IPS-18c (cell line): Measurements from ENCODE around the gene RHBDL1.

Source experiments
- H3K4me3 ChIP-seq: 2 replicates; pipeline ENCODE4 v1.7.0; 2013; ENCODE audit warnings: low read depth, mild to moderate bottlenecking, low read length, moderate library complexity; ENCODE audit not compliant: insufficient read depth
- H3K9me3 ChIP-seq: one replicate; pipeline ENCODE4 v1.6.1; 2013; ENCODE audit warnings: mild to moderate bottlenecking, low read length, moderate library complexity; ENCODE audit not compliant: control insufficient read depth, insufficient read depth

Gene RHBDL1

DNA sequence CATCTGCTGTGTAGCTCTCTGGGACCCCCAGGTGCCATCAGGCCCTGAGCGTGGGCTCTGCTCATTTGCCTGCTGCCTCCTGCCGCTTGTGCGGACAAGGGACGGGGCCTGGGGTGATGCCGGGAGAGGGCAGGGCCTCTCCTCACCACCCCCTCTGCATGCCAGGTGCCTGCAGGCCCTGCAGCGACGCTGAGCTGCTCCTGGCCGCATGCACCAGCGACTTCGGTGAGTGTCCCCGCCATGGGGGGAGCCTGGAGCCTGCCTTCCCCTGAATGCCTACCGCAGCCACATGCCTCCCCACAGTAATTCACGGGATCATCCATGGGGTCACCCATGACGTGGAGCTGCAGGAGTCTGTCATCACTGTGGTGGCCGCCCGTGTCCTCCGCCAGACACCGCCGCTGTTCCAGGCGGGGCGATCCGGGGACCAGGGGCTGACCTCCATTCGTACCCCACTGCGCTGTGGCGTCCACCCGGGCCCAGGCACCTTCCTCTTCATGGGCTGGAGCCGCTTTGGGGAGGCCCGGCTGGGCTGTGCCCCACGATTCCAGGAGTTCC is 41.4 kb downstream of the RHBDL1 start:
- H3K4me3 ChIP-seq: peak overlapping the region; percentile 56
- no peaks in the 10 kb centered on the region for H3K9me3 ChIP-seq

DNA sequence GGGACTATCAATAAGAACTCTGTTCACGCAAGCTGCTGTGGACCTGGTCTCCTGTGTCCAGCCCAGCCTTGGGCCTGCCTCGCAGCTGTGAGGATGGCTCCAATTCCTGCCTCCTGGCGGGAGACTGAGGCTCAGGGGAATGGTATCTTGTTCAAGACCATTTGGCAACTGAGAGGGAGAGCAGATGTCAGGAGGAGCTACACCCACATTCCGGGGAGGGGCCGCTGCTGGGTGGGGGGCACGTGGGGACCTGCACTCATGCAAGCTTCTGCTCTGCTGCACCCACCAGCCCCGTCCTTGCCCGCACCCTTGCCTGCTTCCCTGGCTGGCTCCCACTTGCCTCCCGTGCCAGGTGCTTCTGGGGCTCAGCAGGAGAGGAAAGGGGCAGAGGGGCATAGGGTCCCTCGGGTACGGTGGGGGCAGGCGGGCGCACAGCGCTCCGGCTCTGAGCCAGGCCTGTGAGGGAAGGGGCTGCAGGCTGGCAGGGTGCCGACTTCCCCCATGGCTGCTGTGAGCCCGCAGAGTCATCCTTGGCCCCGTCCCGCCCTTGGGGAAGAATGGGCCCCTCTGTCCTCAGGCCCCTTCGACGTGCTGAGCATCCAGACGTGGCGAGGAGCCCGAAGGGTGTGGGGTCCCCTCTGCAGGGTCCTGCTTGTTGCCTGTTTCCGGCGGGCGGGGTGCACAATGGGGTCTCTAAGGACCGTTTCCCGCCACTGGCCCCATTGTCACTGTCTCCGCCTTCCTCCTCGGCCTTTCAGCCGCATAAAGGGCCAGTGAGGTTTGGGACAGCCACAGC is 42.2 kb downstream of the RHBDL1 start:
- Histone ChIP-seq H3K4me3 (no peak overlapping the region), H3K9me3 (no peaks in the 10 kb centered on the region)

DNA sequence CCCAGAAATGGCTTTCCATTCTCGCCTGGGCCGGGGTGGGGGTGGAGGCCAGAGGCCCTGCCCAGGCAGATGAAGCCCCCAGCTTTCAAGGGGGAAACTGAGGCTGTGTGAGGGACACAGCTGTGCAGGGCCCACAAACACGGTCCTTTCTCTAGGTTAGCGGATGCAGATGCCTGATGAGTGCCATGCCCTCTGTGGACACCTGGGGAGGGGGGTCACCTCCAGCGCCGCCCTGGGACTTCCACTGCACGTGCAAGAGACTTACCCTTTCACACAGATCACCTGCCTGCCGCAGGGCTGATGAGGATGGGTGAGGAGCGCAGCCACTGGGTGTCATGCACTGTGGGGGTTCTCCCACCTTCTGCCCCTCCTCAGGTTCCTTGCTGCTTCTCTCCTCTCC is 42.9 kb downstream of the RHBDL1 start:
- no peaks in the 10 kb centered on the region for H3K9me3 ChIP-seq
- no peak overlapping the region for H3K4me3 ChIP-seq

DNA sequence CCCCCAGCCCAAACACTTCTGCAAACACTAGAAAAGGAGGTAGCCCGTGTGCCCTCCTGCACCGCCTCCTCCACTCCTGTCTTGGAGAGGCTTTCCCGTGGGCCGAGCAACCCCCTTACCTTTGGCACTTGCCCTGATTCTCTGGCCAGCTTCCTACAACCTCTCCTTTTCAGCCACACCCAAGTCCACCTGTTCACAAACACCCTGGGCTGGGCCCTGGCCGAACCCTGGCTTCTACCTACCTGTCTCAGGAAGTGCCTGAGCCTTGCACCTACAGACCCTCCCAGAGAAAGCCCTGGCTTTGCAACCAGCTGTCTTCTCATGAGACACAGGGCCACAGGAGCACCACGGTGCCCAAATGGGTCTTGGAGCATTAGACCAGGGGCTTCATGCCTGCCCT is 43.5 kb downstream of the RHBDL1 start:
- Histone ChIP-seq H3K4me3 (no peak overlapping the region; the same call in 1 of the 2 replicates), H3K9me3 (no peaks in the 10 kb centered on the region)

DNA sequence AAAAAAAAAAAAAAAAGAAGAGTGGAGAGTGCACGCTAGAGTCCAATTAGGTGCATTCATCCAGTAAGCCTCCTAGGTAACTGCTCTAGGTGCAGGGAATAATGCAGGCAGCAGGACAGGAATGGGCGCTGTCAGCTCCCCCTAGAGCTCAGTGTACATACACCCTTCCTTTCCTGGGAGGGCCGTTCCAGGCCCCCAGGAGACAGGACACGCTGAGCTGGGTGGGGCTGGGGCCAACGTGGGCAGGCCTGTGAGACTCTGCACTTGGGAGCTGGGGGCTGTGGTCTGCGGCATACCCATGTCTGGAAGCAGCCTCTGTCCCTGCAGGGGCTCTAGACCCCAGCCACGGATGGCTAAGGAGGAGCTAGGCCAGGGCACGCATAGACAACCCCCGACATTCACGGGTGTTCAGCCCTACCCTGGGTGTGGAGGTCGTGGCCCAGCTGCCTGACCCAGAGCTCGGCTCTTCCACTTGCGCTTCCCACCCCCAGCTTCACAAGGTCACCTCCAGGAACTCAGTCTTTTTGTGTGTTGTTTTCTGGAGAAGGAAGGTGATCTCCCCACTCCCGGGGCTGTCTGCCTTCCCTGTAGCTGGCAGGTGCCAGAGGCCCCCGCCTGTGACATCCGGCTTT is 44.5 kb downstream of the RHBDL1 start:
- Histone ChIP-seq H3K9me3 (no peaks in the 10 kb centered on the region), H3K4me3 (peak overlapping the region; percentile 84; the same call in 1 of the 2 replicates)

DNA sequence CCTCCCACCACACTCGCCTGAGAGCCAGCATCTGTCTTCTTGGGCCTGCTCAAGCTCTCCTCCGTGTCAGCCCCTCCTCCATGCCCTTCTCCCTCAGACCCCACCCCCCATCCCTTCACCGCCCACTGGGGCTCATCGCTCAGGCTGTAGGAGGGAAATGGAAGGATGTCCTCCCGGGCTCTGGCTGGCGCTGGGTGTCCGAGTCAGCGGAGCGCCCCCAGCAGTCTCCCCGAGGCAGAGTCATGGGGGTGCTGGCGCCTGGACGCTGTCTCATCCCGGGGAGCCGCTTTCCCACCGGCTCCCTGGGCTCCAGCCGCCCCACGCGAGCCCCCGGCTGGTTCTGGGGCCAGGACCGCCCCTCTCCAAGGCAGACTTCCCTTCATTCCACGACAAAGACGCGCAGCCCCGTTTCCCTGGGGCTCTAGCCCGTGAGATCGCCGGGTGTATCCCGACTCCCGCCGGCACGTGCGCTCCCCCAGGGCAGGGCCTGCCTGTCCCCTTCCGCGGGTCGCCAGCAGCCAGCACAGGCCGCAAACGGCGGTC is 45.0 kb downstream of the RHBDL1 start:
- Histone ChIP-seq H3K4me3 (peak overlapping the region; percentile 84), H3K9me3 (peaks cover 3% of the 10 kb centered on the region)

DNA sequence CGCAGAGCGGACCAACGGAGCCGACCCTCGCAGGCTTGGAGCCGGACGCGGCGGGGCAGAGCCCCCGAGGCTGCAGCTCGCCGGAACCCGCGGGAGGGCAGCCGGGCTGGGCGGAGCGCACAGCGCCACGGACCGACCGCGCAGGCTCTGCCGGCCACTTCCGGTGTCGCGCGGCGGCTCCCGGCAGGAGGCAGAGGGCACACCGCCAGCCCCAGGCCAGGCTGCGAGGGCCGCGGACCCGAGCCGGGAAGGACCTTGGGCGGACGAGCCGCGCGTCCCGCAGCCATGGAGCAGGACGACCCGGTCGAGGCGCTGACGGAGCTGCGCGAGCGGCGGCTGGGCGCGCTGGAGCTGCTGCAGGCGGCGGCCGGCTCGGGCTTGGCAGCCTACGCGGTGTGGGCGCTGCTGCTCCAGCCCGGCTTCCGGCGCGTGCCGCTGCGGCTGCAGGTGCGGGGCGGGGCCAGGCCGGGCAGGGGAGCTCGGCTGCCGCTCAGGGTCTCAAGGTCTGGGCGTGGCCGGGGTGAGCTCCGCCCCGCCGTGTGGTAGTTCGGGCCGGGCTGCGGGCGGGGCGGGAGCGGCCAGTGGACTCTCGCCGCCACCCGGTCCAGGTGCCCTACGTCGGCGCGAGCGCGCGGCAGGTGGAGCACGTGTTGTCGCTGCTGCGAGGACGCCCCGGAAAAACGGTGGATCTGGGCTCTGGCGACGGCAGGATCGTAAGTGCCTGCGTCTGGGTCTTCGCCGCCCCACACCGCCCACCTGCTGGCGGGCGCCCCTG is 45.7 kb downstream of the RHBDL1 start, which contains the start of gene ANTKMT:
TSS of gene ANTKMT (plus strand) at position 157 of the 775 bp plus-strand sequence. CDS start at position 286, 129 bp downstream.
- H3K9me3 ChIP-seq: peaks cover 3% of the 10 kb centered on the region
- peak within 1 kb of the TSS; percentile 84 for H3K4me3 ChIP-seq

DNA sequence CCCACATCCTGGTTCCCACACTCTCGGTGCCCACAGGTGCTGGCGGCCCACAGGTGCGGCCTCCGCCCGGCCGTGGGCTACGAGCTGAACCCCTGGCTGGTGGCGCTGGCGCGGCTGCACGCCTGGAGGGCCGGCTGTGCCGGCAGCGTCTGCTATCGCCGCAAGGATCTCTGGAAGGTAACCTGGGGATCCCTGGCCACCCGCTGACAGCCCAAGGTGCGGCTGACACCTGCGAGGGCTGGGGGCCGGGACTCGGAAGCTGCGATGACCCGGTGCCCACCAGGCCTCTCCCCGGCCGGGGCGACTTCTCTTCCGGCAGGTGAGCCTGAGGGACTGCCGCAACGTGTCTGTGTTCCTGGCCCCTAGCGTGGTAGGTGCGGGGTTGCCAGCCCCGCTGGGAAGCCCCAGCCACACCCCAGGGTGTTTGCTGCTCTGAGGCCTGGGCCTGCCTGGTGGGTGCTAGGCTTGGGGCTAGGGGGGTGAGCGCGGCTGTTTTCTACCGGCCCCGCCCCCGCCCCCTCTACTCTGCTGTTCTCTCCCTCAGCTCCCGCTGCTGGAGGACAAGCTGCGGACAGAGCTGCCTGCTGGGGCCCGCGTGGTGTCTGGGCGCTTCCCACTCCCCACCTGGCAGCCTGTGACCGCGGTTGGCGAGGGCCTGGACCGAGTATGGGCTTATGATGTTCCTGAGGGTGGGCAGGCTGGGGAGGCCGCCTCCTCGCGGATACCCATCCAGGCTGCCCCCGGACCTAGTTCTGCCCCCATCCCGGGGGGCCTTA is 46.5 kb downstream of the RHBDL1 start:
- Histone ChIP-seq H3K9me3 (peaks cover 3% of the 10 kb centered on the region), H3K4me3 (peak overlapping the region; percentile 84; the same call in 1 of the 2 replicates)

DNA sequence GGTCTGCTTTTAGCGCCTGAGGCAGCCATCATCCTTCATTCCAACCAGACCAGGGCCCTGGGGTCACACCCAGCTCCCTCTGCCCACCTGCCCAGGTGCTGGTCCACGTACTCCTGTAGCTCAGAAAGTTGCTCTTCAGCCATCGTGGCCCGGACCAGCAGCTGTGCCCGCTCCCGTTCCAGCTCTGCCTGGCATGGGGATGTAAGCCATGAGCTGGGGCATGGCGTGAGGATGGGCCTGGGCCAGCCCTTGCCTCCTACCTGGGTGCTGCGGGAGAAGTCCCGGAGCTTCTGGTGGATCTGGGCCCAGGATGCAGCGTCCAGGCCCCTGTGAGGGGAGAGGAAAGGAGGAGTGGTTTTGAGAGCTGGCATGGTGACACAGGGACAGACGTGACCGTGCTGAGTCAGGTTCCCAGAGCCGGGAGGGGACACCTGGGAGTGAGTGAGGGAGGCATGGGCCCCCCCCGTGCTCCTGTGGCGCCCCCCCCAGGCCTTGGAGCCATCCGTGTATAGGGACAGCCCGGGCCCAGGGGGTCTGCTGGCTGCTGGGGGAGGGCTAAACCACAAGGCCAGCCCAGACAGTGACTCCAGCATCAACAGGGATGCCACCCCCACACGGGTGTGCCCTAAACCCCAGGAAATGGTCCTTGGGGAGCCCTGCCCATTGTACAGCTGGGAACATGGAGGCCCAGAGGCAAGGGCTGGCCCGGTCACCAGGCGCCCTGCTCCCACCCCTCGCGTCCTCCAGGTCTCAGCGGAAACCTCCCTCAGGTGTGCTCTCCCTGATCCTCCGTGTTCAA is 47.6 kb downstream of the RHBDL1 start:
- Histone ChIP-seq H3K4me3 (no peak overlapping the region), H3K9me3 (peaks cover 3% of the 10 kb centered on the region)

DNA sequence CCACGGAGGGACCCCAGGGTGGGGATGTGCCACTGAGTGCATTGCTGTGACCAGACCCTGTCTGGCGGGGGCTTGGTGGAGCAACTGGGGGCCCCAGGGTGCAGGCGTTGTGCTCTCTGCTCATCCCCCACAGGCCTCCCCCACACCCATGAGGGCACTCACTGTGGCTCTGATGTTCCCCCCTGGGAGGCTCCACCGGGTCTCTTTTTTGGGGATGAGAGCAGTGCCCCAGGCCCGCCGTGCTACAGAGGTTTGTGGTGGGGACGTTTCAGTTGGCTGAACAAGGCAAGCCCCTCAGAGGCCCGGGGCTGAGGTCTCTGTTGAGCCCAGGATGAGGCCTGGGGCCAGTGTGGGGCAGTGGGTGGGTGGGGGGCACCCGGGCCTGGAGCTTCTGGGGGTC is 48.2 kb downstream of the RHBDL1 start:
- peaks cover 3% of the 10 kb centered on the region for H3K9me3 ChIP-seq
- H3K4me3 ChIP-seq: no peak overlapping the region

DNA sequence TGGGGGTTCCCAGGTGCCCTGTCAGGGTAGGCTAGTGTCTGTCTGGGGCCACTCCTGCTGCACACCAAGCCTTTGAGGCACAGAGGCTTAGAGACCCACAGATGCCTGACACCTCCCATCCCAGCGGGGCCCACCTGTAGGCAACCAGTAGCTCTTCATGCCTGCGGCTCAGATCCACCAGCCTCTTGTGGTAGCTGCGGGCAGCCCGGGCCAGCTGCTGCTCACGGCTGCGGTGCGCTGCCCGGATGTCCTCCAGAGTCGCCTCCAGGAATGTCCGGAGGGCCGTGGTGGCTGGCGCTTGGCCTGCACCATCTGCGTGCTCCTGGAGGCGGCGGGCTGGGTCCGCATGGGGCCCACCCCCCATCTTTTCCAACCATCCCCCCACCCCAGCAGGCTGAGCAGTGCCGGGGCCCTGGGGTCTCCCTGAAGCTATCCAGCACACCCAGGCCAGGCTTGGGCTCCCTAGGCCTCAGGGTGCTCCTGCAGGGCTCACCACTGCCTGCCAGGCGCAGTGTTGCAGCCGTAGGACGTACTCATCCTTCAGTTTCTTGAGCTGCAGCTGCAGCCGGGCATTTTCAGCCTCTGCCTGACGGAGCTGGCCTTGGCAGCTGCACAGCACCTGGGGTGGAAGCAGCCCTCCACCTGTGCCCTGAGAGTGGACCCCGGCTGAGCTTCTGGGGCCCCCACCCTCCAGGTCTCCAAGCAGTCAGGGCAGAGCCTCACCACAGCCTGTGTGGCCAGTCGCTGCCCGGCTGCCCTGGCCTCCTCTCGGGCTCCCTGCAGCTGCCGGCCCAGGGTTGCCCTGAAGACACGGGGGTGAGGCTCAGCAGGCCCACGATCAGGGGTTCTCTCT is 48.9 kb downstream of the RHBDL1 start:
- Histone ChIP-seq H3K4me3 (no peak overlapping the region), H3K9me3 (peaks cover 3% of the 10 kb centered on the region)

DNA sequence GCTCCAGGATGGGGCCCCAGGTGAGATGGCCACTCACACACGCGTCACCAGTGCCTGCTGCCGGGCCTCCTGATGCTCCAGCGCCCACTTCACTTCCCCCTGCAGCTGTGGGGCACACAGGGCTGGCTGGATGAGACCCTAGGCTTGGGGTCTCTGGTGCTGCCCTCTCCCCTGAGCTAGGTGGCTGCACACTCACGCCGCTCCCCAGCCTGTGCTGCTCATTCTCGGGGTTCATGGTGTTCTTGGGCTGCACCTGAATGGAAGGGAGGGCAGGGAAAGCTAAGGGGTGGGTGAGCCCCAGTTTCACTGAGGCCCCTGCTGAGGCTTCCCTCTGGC is 49.5 kb downstream of the RHBDL1 start:
- Histone ChIP-seq H3K9me3 (peaks cover 3% of the 10 kb centered on the region), H3K4me3 (no peak overlapping the region)

DNA sequence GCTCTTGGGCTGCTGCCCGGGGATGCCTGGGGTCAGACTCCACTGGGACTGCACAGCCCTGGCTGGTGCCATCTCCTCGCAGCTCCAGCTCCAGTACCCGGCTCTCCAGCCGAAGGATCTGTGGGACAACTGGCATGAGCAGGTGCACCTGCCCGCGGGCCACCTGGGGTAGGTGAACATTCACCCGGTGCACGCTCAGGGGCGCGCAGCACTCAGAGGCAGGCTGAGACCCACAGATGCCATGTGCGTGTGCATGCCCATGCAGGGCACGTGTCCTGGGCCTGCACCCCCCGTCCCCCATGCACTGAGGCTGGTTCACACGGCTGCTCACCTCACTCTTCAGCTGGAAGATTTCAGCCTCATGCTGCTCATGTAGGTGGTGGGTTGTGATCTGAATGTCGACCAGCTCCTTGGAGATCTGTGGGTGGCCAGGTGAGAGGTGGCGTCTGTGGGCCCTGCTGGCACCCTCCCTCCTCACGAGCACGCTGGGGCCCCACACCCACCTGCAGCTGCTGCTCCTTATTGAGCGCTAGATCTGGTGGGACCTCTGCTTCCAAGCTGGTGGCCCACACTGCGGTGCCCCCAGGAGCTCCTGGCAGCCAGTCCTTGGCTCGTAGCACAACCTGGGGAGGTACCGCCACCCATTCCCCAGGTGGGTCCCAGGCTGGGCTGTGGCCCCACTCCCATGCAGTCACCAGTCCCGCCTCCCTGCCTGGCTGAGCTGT is 50.2 kb downstream of the RHBDL1 start:
- no peak overlapping the region for H3K4me3 ChIP-seq
- H3K9me3 ChIP-seq: peaks cover 3% of the 10 kb centered on the region

DNA sequence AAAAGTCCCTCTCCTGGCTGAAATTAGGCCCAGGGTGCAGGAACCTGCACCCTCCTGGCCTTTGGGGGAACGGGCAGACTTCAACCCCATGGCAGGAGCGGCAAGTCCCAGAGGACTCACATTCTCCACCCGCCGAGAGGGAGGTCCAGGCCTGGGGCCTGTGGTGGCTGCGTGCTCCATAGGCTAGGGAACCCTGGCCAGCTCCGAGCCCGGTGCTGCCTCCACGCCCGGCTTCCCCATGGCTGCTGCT is 50.6 kb downstream of the RHBDL1 start:
- Histone ChIP-seq H3K4me3 (peak overlapping the region; percentile 55; the same call in 1 of the 2 replicates), H3K9me3 (peaks cover 3% of the 10 kb centered on the region)
